OCI-LY3 (cell line): ENCODE results near the gene CCR8.

Experiments used
- EZH2phosphoT487 ChIP-seq: fragments of 200-600 bp; shearing (Covaris generic); IDR thresholded peaks from 2 replicates; pipeline ENCODE4 v1.6.1; 2018; ENCODE audit warnings: antibody characterized with exemption, mixed run types, low read depth
- TF ChIP-seq, protein P1 (sequence below): fragments of 200-600, 300-600 bp; sonication (generic); IDR thresholded peaks from 2 replicates; pipeline ENCODE4 v1.5.1; 2014; ENCODE audit warnings: antibody characterized with exemption, low read length, low read depth

- TF ChIP-seq, protein P1, sequence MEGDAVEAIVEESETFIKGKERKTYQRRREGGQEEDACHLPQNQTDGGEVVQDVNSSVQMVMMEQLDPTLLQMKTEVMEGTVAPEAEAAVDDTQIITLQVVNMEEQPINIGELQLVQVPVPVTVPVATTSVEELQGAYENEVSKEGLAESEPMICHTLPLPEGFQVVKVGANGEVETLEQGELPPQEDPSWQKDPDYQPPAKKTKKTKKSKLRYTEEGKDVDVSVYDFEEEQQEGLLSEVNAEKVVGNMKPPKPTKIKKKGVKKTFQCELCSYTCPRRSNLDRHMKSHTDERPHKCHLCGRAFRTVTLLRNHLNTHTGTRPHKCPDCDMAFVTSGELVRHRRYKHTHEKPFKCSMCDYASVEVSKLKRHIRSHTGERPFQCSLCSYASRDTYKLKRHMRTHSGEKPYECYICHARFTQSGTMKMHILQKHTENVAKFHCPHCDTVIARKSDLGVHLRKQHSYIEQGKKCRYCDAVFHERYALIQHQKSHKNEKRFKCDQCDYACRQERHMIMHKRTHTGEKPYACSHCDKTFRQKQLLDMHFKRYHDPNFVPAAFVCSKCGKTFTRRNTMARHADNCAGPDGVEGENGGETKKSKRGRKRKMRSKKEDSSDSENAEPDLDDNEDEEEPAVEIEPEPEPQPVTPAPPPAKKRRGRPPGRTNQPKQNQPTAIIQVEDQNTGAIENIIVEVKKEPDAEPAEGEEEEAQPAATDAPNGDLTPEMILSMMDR: no peak
- TF ChIP-seq EZH2phosphoT487: no peak
Measured at GRCh38 chr3:39296197-39297077, 33.1 kb upstream of the CCR8 start.
